Left ventricle myocardium inferior (tissue), 1 donor: ENCODE measurements around the gene ABCF3. TPM values are rescaled to one million over a fixed set of nuclear protein-coding genes. Genes with fewer than 3 reads are reported as not detected.

Experiments used
- DNase-seq: peaks from one replicate; pipeline ENCODE4 v3.0.0-alpha.2; 2020
- H3K27ac ChIP-seq: fragments of 200-600 bp; replicated peaks from 2 replicates; pipeline ENCODE4 v1.8.0; 2021
- H3K27me3 ChIP-seq: fragments of 200-600 bp; 2 replicates; pipeline ENCODE4 v1.8.0; 2021; ENCODE audit warnings: low read depth
- H3K36me3 ChIP-seq: fragments of 200-600 bp; 2 replicates; pipeline ENCODE4 v1.8.0; 2021
- H3K4me1 ChIP-seq: fragments of 200-600 bp; 2 replicates; pipeline ENCODE4 v1.8.0; 2021
- H3K4me3 ChIP-seq: fragments of 200-600 bp; 2 replicates; pipeline ENCODE4 v1.8.0; 2021; ENCODE audit warnings: mild to moderate bottlenecking, moderate library complexity
- H3K9me3 ChIP-seq: fragments of 200-600 bp; replicated peaks from 2 replicates; pipeline ENCODE4 v1.8.0; 2021
- CTCF ChIP-seq: fragments of 200-600 bp; IDR thresholded peaks from 2 replicates; pipeline ENCODE4 v1.8.0; 2021; ENCODE audit warnings: antibody characterized with exemption, mild to moderate bottlenecking, borderline replicate concordance
- intact Hi-C: fragments of 100-400 bp; cut with micrococcal nuclease; formaldehyde crosslinking; loops from one replicate; pipeline ENCODE4 v1.11.0; 2022
- total RNA-seq: library from RNA; stranded (reverse); fragmentation: NEBNext Ultra II Directional; extraction: Animal tissue kit (Norgen Biotek cat#: 25700); gene quantifications from one replicate; pipeline ENCODE4 v1.2.1, GENCODE V29; 2021
- donor health status: DM: no; HTN: yes; CAD: no; lungs with severe emphysema.

Gene ABCF3
- total RNA-seq, 1 donor from 2014 or later, result 70.2 TPM

- no peak for DNase-seq
- Histone ChIP-seq H3K27ac (no peak overlapping the region), H3K27me3 (peaks cover 8% of the 10 kb centered on the region), H3K4me1 (no peaks in the 10 kb centered on the region), H3K9me3 (no peaks in the 10 kb centered on the region), H3K36me3 (no peaks in the 10 kb centered on the region), H3K4me3 (no peak overlapping the region)
- intact Hi-C loops, result no loop called here
- no peak for TF ChIP-seq CTCF
Observed at GRCh38 chr3:184200825-184201224, 14.8 kb downstream of the ABCF3 start.

- Histone ChIP-seq H3K9me3 (no peaks in the 10 kb centered on the region), H3K36me3 (no peaks in the 10 kb centered on the region), H3K27ac (no peak overlapping the region), H3K27me3 (peaks cover 26% of the 10 kb centered on the region), H3K4me1 (no peaks in the 10 kb centered on the region), H3K4me3 (no peak overlapping the region)
- no peak for TF ChIP-seq CTCF
- intact Hi-C loops, result no loop called here
- no peak for DNase-seq
Observed at GRCh38 chr3:184203526-184203925, 17.5 kb downstream of the ABCF3 start.

GRCh38 chr3:184209146-184209923 is 23.3 kb downstream of the ABCF3 start:
- no peaks in the 10 kb centered on the region for H3K4me1 ChIP-seq
- no peaks in the 10 kb centered on the region for H3K36me3 ChIP-seq
- DNase-seq, result no peak
- intact Hi-C loops, result no loop called here
- TF ChIP-seq CTCF, result no peak
- H3K9me3 ChIP-seq, result no peaks in the 10 kb centered on the region
- no peak overlapping the region for H3K27ac ChIP-seq
- peaks cover 26% of the 10 kb centered on the region for H3K27me3 ChIP-seq
- H3K4me3 ChIP-seq, result no peak overlapping the region

DNA sequence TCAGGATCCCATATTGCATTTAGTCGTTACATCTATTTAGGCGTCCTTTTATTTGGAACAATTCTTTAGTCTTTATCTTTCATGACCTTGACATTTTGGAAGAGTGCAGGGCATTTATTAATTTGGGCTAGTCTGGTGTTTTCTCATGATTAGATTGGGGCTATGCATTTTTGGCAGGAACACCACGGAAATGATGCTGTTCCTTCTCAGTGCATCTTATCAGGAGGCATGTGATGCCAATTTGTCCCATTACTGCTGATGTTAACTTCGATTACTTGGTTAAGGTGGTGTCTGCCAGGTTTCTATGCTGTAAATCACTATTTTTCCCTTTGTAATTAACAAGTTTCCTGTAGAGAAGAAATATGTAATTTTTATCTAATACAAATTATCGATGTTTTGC is 25.3 kb downstream of the ABCF3 start:
- no peak overlapping the region for H3K27ac ChIP-seq
- H3K9me3 ChIP-seq, result no peaks in the 10 kb centered on the region
- H3K27me3 ChIP-seq, result peaks cover 15% of the 10 kb centered on the region
- H3K4me3 ChIP-seq, result no peak overlapping the region
- intact Hi-C loops, result no loop called here
- no peaks in the 10 kb centered on the region for H3K36me3 ChIP-seq
- no peaks in the 10 kb centered on the region for H3K4me1 ChIP-seq
- DNase-seq, result no peak
- no peak for TF ChIP-seq CTCF

DNA sequence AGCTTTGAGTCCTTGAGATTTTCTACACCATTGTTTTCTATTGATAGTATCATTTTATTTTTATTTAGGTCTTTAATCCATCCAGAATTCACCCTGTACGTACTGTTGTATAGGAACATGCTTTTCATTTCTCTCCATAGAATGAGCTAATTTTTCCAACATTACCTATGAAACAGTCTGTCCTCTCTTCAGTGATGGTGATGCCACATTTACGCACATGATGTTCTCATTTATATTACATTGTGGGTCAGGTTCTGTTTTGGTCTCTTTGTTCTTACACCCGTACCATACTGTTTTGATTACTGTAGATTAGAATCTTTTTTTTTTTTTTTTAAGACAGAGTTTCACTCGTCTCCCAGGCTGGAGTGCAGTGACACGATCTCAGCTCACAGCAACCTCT is 25.7 kb downstream of the ABCF3 start:
- intact Hi-C loops, result no loop called here
- no peak for TF ChIP-seq CTCF

More for the DNA sequence above, 25.7 kb downstream of the ABCF3 start:
- no peak overlapping the region for H3K4me3 ChIP-seq
- DNase-seq, result no peak
- no peaks in the 10 kb centered on the region for H3K9me3 ChIP-seq
- no peaks in the 10 kb centered on the region for H3K4me1 ChIP-seq
- H3K27me3 ChIP-seq, result peaks cover 11% of the 10 kb centered on the region
- H3K36me3 ChIP-seq, result no peaks in the 10 kb centered on the region
- no peak overlapping the region for H3K27ac ChIP-seq
